Hematopoietic multipotent progenitor cell treated with erythropoietin and hydrocortisone succinate and interleukin-3 and kit ligand, for 4 days (in vitro differentiated cells): ENCODE results near the gene CTSA.
"Not testable (repeated sequence)": the region's sequence is repeated elsewhere in the genome, so short reads cannot be mapped to it uniquely, and the experiment has no call there.

Experiments used
- DNase-seq: peaks from one replicate; pipeline ENCODE4 v3.0.0-alpha.2; 2015

Gene CTSA

GRCh38 chr20:45867136-45867818, 23.9 kb upstream of the CTSA start:
- no peak for DNase-seq

DNA sequence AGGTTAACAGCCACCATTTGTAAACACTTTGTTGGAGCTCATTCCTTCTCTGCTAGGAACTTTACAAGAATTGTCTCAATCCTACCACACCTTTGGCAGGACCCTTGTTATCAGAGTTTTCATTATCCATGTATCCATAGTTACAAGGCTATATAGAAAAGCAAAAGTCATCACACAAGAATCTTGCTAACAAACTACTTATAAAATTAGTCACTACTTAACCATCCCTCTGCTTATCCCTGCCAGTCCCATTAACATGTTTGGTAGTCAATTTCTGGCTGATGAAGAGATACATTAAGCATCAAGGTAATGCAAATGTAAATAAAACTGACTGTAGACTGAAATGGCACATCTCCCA, 23.3 kb upstream of the CTSA start:
- DNase-seq: no peak

GRCh38 chr20:45872626-45873025, 18.5 kb upstream of the CTSA start:
- DNase-seq: no peak

GRCh38 chr20:45873409-45874103, 17.6 kb upstream of the CTSA start:
- DNase-seq: peak; percentile 30

- not testable (repeated sequence) for DNase-seq
These were observed 17.0 kb upstream of the CTSA start for GRCh38 chr20:45874104-45874481.

GRCh38 chr20:45874576-45874975, 16.6 kb upstream of the CTSA start:
- DNase-seq: no peak

GRCh38 chr20:45878076-45878761, 12.9 kb upstream of the CTSA start:
- DNase-seq: peak; percentile 49

GRCh38 chr20:45880988-45881788, 9.9 kb upstream of the CTSA start, which contains the start of gene ZSWIM1:
Gene ZSWIM1, plus strand, starts transcription at chr20:45881227. Its CDS starts 1,366 bp downstream, at chr20:45882593.
- DNase-seq: peak; percentile 99

DNA sequence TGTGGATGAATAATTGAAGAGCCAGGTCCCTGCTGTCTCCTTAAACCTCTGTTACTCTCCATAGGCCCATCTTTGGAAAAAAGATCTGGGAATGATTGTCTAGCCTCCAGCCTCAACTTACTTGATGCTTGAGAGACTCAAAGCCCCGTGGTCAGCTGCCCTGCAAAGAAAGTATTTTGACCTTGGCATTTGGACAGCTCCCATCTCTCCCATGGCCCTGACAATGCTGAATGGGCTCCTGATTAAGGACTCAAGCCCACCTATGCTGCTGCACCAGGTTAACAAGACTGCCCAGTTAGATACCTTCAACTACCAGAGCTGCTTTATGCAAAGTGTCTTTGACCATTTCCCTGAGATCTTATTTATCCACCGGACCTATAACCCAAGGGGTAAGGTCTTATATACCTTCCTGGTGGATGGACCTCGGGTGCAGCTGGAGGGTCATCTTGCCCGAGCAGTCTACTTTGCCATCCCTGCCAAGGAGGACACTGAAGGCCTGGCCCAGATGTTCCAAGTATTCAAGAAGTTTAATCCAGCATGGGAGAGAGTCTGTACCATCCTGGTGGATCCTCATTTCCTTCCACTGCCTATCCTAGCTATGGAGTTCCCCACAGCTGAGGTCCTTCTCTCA, 8.6 kb upstream of the CTSA start:
- DNase-seq: no peak

DNA sequence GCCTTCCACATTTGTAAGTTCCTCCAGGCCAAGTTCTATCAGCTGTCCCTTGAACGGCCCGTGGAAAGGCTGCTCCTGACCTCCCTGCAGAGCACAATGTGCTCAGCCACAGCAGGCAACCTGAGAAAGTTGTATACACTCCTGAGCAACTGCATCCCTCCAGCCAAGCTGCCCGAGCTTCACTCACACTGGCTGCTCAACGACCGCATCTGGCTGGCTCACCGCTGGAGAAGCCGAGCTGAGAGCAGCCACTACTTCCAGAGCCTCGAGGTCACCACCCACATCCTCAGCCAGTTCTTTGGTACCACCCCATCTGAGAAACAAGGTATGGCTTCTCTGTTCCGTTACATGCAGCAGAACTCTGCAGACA, 8.1 kb upstream of the CTSA start:
- DNase-seq: no peak

GRCh38 chr20:45886590-45887345, 4.4 kb upstream of the CTSA start:
- DNase-seq: no peak

GRCh38 chr20:45887346-45887715, 3.8 kb upstream of the CTSA start, which contains the start of gene SPATA25:
Gene SPATA25, minus strand, starts transcription at chr20:45887622. Its CDS starts 32 bp downstream, at chr20:45887590.
- DNase-seq: no peak

DNA sequence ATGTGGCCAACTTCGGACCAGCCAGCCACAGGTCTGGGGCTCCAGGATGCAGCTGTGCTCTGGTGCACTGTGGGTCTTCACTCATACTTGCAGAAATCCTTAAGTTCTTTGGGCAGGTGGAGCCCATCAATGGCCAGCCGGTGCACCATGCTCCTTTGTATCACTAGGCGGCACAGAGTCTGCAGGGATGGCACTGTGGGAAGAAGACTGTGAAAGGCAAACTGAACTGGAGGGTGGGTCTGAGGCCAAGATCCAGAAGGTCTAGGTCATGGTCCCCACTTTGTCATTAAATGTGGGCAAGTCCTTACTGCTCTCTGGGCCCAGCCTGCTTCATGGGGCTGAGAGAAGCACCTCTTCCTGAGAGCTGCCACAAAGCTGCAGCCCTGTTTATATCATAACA, 2.5 kb upstream of the CTSA start:
- no peak for DNase-seq

DNA sequence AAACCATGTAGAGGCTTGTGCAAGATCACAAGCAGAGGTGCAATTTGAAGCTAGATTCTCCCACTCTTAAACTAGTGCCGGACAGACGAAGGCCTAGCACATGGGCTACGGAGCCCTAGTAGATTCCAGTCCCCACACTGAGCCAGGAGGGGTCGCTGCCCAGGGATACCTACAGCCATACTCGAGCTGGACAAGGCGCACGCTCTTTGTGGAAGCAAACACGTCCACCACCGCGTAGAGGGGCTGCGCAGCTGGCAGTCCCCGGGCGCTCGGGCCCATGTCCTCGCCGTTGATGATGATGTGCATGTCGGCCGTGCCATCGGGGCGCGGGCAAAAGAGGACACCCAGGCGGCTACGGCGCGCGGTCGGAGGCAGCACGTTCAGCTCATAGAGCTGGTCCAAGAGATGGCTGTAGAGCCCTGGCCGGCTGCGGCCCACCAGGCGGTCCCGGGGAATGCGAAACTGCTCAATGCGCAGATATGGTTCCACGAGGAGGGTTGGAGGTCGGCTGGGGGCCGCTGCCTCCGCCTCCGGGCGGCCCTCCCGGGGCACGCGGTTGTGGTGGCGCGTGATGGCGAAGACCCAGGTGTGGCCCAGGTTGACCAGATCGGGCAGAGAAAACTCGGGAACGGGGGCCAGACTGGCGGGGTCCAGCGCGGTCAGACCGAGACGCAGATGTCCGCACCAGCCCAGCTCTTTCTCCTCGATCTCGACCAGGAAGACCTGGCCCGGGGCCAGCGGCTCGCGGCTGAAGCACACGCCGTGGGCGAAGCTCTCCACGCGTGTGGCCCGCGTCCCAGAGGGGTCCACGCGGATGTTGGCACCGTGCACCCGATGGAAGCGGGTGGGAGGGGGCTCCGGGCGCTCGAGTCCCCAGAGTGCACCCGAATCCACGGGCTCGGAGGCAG, 804 bp upstream of the CTSA start:
- DNase-seq: peak; percentile 88

GRCh38 chr20:45892049-45892825, 1.1 kb downstream of the CTSA start:
- DNase-seq: peak; percentile 66

- DNase-seq: no peak
These were observed 1.8 kb downstream of the CTSA start for GRCh38 chr20:45892828-45893500.

- DNase-seq: no peak
These were observed 2.7 kb downstream of the CTSA start for GRCh38 chr20:45893831-45894230.

- no peak for DNase-seq
These were observed 3.7 kb downstream of the CTSA start for GRCh38 chr20:45894797-45895196.

DNA sequence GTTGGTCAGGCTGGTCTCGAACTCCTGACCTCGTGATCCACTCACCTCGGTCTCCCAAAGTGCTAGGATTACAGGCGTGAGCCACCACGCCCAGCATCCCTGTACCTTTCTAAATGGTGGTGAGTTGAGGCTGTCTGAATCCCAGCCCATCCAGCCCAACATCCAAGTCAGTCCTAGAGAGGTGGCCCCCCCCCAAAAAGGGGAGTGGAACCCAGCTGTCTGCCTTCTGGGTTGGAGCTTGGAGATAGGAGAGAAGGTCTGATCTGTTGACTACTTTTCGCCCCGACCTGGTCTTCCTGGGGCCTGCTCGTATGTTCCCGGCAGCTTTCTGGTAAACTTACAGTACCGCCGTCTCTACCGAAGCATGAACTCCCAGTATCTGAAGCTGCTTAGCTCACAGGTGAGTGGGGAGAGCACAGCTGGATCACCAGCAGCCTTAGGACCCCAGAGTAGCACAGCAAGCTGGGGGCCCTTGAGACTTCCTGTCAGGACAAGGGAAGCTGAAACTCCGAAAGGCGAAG, 5.6 kb downstream of the CTSA start:
- no peak for DNase-seq
